NCI-H128 (cell line): ENCODE data around the gene CAMK1D.

ENCODE experiments used
- DNase-seq: peaks from one replicate; lab custom pipeline; 2025; ENCODE audit not compliant: unreplicated experiment; lab: John Stamatoyannopoulos, UW

The CAMK1D gene

DNA sequence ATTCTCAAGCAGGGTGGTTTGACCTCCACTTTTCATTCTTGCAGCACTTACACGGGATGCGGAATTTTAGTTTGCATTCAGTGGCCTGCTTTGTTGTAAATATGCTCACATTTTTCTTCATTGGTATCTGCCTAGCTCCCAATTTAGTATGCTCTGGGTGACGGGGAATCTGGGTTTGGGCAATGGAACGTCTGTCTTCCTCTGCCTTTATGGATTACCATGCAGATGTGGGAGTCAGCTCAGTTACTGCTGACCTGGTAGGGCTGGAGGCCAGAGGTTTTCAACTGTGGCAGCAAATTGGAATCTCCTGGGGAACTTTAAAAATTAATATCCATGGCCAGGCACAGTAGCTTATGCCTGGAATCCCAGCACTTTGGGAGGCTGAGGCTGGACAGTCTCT, 161.6 kb downstream of the CAMK1D start:
- no peak for DNase-seq

GRCh38 chr10:12511651-12512050, 162.3 kb downstream of the CAMK1D start:
- no peak for DNase-seq

DNA sequence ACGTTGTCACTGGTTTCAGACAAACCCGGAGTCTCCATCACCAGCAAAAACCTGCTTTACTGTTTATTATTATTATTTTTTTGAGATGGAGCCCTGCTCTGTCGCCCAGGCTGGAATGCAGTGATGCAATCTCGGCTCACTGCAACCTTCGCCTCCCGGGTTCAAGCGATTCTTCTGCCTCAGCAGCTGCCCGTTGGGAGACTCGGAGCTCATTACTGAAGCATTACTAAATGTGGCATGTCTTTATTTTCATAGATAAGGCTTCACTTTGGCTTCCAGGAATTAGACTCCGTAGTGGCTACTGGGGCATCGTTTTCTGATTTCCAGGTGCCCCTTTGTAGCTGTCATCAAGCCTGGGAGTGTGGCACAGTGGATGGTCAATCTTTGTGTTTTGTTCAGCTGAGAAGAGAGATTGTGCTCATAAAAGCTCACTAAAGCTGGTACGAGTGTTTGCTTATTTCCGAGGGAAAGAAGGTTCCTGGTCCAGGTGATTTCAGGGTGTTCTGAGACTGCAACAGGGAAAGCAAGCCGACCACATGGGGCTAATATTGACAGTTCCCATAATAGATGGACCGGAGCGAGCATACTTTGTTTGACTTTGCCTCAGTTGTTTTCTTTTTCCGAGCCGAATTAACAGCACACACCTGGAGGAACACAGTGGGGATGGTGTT, 163.1 kb downstream of the CAMK1D start:
- DNase-seq, result peak; percentile 70

- no peak for DNase-seq
These were observed 163.6 kb downstream of the CAMK1D start for GRCh38 chr10:12513003-12513365.

DNA sequence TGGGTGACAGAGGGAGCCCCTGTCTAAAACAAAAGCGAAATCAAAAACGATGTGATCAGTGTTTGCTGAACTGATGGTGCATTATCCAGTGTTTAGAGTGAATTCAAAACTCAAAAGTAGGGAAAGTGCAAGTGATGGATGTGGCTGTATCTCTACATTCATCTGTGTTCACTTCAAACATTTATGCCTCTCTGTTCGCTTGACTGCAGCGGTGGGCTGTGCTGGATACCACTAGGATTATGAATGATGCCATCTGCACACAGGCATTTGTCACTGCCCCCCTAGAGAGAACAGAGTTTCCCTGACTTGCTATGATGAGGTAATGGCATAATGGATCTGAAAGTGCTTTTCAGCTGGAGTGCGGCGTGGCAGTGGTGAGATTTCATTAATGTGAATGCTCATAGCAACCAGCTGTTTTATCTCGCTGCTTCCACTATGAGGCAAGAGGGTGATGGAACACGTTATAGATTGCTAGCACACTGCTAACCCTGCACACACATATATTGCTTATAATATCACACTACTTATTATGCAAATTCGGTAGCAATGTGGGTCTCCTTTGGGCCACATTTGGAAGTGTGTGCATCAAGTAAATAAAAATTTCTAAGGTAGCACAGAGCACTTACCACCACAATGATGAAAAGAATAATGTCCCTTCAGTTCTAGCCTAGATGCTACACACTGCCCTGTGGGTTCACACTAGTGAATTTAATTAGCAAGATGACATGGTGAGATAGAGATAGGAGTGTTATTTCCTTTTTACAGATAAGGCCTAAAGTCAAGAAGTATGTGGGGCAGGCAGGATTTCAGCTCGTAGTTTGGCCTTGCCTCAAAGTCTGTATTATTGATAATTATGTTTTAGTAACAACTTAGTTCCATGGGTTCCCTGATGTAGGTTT, 164.7 kb downstream of the CAMK1D start:
- DNase-seq, result peak; percentile 46

DNA sequence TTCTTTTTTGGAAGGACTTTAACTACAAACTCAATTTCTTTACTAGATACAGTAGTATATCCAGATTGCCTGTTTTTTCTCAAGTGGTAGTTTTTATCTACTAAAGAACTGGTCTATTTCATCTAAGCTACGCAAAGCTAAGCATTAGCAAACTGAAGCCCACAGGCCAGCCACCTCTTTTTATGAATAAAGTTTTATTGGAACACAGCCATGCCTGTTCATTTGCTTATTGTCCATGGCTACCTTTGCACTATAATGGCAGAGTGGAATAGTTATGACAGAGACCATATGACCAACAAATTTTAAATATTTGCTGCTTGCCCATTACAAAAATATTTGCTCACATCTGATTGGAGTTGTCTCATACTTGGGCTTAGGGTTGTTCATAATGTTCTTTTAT, 168.7 kb downstream of the CAMK1D start:
- no peak for DNase-seq

DNA sequence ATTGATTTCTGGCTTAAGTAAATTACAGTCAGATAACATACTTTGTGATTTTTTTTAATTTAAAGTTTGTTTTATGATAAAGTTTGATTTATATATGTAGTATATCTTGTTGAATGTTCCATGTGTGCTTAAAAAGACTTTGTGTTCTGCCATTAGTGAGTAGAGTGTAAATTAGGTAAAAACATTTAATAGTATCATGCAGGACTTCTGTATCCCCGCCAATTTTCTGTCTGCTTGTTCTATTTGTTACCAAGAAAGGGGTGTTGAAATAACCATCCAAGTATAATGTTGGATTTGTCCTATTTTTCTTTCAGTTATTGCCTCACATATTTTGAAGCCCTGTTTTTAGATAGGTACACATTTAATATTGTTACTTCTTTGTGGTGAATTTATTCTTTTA, 172.1 kb downstream of the CAMK1D start:
- no peak for DNase-seq

GRCh38 chr10:12526311-12526710, 177.0 kb downstream of the CAMK1D start:
- DNase-seq, result no peak

- no peak for DNase-seq
These were observed 180.6 kb downstream of the CAMK1D start for GRCh38 chr10:12529976-12530375.

GRCh38 chr10:12531305-12532220, 182.2 kb downstream of the CAMK1D start:
- no peak for DNase-seq

- DNase-seq, result no peak
These were observed 183.8 kb downstream of the CAMK1D start for GRCh38 chr10:12533151-12533550.

- DNase-seq, result no peak
These were observed 184.4 kb downstream of the CAMK1D start for GRCh38 chr10:12533723-12534122.

GRCh38 chr10:12534824-12535223, 185.5 kb downstream of the CAMK1D start:
- DNase-seq, result no peak

- no peak for DNase-seq
These were observed 186.3 kb downstream of the CAMK1D start for GRCh38 chr10:12535656-12536055.

DNA sequence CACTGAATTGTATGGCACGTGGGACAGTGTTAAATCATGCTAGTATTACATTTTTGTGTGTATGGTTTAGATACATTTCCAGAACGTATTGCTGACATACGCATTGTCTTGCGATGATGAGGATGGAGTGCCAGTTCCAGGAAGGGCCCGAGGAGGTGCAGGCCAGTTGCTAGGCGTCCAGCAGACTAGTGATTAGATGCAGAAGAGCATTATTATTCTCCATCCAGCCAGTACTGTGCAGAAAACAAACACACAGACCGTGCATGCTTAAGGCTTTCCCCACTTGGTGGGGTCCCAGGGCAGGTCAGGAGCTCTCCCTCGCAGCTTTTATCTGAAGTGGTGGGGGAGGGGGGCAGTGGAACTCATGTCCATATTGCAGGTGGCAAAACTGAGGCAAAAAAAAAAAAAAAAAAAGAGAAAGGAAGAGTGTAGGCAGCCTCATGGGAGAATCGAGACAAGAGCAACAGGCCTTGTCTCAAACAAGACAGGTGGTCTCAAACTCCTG, 189.2 kb downstream of the CAMK1D start:
- DNase-seq, result no peak

DNA sequence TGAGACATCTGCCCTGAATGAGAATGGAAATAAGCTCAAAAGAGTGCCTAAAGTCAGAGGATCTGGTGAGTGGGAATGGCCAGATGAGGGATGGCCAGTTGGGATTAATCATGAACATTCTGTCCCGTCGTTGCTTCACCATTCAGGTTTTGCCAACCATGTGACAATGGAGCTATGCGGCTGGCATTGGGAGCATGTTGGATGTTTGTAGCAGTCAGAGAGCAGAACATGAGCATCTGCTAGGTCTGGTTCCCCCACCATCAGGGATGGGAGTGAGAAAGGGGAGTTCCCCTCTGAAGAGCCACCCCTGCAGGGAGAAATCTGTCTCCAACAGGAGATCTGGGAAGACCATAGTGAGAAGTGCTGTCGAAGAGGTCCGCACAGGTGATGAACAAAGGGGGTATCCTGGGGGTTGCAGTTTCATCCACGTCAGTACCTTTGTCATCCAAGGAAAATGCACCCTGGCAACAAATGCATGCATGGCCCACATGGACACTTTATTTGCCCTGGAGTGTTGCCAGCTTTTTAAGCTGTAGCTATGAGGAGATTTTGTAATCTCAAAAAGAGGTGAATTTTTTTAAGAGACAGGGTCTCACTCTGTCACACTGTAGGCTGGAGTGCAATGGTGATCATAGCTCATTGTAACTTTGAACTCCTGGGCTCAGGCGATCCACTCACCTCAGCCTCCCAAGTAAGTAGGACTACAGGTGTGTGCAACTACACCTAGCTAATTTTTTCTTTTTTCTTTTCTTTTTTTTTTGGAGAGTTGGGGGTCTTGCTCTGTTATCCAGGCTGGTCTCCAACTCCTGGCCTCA, 190.2 kb downstream of the CAMK1D start:
- DNase-seq, result no peak

- DNase-seq, result no peak
These were observed 191.0 kb downstream of the CAMK1D start for GRCh38 chr10:12540341-12540781.

DNA sequence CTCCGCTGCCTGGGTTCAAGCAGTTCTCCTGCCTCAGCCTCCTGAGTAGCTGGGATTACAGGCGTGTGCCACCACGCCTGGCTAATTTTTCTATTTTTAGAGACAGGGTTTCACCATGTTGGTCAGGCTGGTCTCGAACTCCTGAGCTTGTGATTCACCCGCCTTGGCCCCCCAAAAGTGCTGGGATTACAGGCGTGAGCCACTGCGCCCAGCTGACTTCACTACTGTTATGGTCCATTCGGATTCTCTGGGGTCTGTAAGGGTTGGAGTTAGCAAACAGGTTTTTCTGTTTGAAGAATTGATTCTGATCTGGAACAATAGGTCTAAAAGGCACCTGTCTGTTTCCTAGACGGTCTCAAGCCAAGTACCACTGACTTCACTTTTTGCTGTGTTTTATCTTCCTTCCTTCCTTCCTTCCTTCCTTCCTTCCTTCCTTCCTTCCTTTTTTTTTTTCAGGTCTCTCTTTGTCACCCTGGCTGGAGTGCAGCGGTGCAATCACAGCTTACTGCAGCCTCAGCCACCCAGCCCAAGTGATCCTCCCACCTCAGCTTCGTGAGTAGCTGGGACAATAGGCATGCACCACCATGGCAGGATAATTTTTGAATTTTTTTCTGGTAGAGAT, 192.2 kb downstream of the CAMK1D start:
- no peak for DNase-seq

DNA sequence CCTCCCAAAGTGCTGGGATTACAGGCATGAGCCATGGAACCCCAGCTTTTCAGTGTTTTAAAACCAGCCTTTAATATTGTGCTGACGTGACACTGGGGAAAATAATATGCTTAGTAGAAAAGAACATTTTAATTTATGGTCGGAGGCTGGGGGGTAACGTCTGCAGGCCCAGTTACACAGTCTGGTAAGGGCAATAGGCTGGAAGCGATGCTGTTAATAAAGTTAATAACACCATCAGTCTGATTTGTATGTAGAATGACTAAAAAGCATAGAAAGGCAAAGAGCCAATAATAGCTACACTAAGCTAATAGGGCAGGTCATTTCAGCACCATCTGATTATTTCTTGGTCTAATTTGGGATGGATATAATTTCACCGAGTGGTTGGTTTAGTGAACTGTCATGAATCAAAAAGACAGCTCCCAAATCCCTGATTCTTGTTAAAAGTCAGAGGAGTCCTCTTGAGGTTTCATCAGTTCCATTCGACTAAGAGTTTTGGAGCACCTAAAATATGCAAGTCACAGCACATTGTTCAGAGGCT, 192.9 kb downstream of the CAMK1D start:
- DNase-seq, result no peak

DNA sequence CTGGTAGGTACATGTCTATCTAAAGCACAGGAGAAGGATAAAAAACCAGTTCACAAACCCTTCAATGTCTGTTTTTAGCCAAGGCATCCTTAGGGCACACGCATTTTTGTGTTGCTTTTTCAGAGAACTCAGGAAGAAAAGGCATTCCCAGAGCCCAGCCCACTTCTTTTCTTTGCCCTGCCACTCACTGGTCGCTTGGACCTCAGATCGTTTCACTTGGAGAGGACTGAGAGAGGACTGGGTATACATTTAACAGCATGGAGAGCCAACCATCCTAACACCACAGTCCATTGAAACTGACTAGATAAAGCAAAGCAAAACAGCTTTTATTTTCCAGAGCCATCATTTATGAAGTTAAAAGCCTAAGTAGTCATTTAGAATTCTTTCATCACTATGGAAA, 194.2 kb downstream of the CAMK1D start:
- no peak for DNase-seq
